ENCODE results near the gene ZMIZ2.

ZMIZ2 gene

GRCh38 chr7:44713141-44713540, 35.5 kb upstream of the ZMIZ2 start:
- no peaks in the 10 kb centered on the region for H3K79me2 ChIP-seq (ENCODE audit: control insufficient read depth, insufficient read depth, low read length, poor library complexity)
- H2BK120ac ChIP-seq (ENCODE audit: insufficient read depth, low read length, poor library complexity) = no peak overlapping the region
- H3K9me3 ChIP-seq (ENCODE audit: insufficient read depth, low read depth, low read length) = peaks cover 2% of the 10 kb centered on the region
- H4K8ac ChIP-seq (ENCODE audit: low read depth, low read length) = no peak overlapping the region
- H3K23ac ChIP-seq (ENCODE audit: low read length) = no peak overlapping the region
- H3K18ac ChIP-seq (ENCODE audit: low read length) = no peak overlapping the region
- H3K14ac ChIP-seq (ENCODE audit: low read length) = no peak overlapping the region
- no peak overlapping the region for H3K9ac ChIP-seq (ENCODE audit: low read length)
- peaks cover 14 to 20% of the 10 kb centered on the region in 2 experiments for H3K4me1 ChIP-seq (ENCODE audit: control insufficient read depth in 1 of 2, insufficient read depth in 2 of 2, low read length in 2 of 2)
- no CpG with 5 or more reads among the region's 2 CpGs for WGBS (ENCODE audit: extremely low coverage, insufficient coverage, insufficient read length)
- peaks cover 16 to 20% of the 10 kb centered on the region in 2 experiments for H3K36me3 ChIP-seq (ENCODE audit: control insufficient read depth in 1 of 2, insufficient read depth in 2 of 2, low read length in 2 of 2)
- no peak overlapping the region for H2BK12ac ChIP-seq (ENCODE audit: low read length)
- H3K27ac ChIP-seq (ENCODE audit: low read depth, low read length) = no peak overlapping the region
- no peak overlapping the region for H4K91ac ChIP-seq (ENCODE audit: low read depth, low read length)
- H2AK5ac ChIP-seq (ENCODE audit: low read length) = no peak overlapping the region
- no peak overlapping the region for H2BK5ac ChIP-seq (ENCODE audit: low read depth, low read length, poor library complexity)
- H3K27me3 ChIP-seq (ENCODE audit: insufficient read depth, low read length) = no peaks in the 10 kb centered on the region
- H3K79me1 ChIP-seq (ENCODE audit: low read length) = no peaks in the 10 kb centered on the region
- H3K4ac ChIP-seq (ENCODE audit: low read depth, low read length) = no peak overlapping the region
- no peak overlapping the region for H2AFZ ChIP-seq (ENCODE audit: insufficient read depth, low read length, poor library complexity)
- no peak for DNase-seq
- no peak overlapping the region for H3K4me3 ChIP-seq (ENCODE audit: low read depth, low read length)
- H3K4me2 ChIP-seq (ENCODE audit: low read length) = no peak overlapping the region
- no peak overlapping the region for H4K12ac ChIP-seq (ENCODE audit: low read depth, low read length)

DNA sequence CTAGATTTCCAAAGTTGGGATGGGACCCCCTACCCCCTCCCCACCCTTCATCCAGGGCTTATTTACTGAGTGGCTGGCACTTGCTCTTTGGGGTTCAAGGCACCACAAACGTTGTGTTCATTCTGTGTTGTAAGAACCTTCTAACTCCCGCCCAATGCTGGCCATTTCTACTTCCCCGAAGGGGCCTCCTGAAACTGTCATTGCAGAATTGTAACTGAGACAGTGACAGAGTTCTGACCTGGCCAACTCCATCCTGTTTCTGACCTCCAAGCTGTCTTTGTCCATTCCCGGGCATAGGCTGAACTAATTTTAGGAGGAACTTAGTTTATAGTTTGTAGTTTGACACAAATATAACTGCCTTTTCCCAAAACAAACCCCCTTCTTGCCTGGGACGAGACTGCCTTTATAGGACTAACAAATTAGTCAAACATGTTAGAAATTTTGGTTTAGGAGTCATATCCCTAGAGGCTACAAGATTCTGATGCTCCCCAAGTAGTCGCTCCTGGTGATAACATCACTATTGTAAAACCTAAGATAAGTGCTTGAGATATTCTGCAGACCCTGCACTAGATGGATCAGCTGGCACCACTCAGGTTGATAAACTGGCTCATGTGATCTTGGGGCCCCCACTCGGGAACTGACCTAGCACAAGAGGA, 34.8 kb upstream of the ZMIZ2 start:
- WGBS (ENCODE audit: extremely low coverage, insufficient coverage, insufficient read length) = no CpG with 5 or more reads among the region's 7 CpGs
- H3K4ac ChIP-seq (ENCODE audit: low read depth, low read length) = no peak overlapping the region
- no peak overlapping the region for H4K12ac ChIP-seq (ENCODE audit: low read depth, low read length)

GRCh38 chr7:44716205-44716604, 32.4 kb upstream of the ZMIZ2 start:
- Histone ChIP-seq H2BK12ac (ENCODE audit: low read length) (no peak overlapping the region), H3K27me3 (ENCODE audit: insufficient read depth, low read length) (no peaks in the 10 kb centered on the region), H2BK120ac (ENCODE audit: insufficient read depth, low read length, poor library complexity) (no peak overlapping the region), H4K91ac (ENCODE audit: low read depth, low read length) (no peak overlapping the region), H3K36me3 (ENCODE audit: control insufficient read depth in 1 of 2, insufficient read depth in 2 of 2, low read length in 2 of 2) (no peaks in the 10 kb centered on the region), H2BK5ac (ENCODE audit: low read depth, low read length, poor library complexity) (no peak overlapping the region), H3K27ac (ENCODE audit: low read depth, low read length) (no peak overlapping the region), H2AFZ (ENCODE audit: insufficient read depth, low read length, poor library complexity) (no peak overlapping the region), H3K79me2 (ENCODE audit: control insufficient read depth, insufficient read depth, low read length, poor library complexity) (no peaks in the 10 kb centered on the region), H3K9me3 (ENCODE audit: insufficient read depth, low read depth, low read length) (peaks cover 3% of the 10 kb centered on the region), H4K12ac (ENCODE audit: low read depth, low read length) (no peak overlapping the region), H3K79me1 (ENCODE audit: low read length) (no peaks in the 10 kb centered on the region), H3K4ac (ENCODE audit: low read depth, low read length) (no peak overlapping the region), H3K14ac (ENCODE audit: low read length) (no peak overlapping the region), H3K4me2 (ENCODE audit: low read length) (no peak overlapping the region), H4K8ac (ENCODE audit: low read depth, low read length) (no peak overlapping the region), H3K4me3 (ENCODE audit: low read depth, low read length) (no peak overlapping the region), H3K23ac (ENCODE audit: low read length) (no peak overlapping the region), H3K9ac (ENCODE audit: low read length) (no peak overlapping the region), H3K18ac (ENCODE audit: low read length) (no peak overlapping the region), H2AK5ac (ENCODE audit: low read length) (no peak overlapping the region), H3K4me1 (ENCODE audit: control insufficient read depth in 1 of 2, insufficient read depth in 2 of 2, low read length in 2 of 2) (peaks cover 14 to 20% of the 10 kb centered on the region in 2 experiments)
- no CpG with 5 or more reads among the region's 3 CpGs for WGBS (ENCODE audit: extremely low coverage, insufficient coverage, insufficient read length)
- DNase-seq = no peak

More for the DNA sequence above, 34.8 kb upstream of the ZMIZ2 start:
- Histone ChIP-seq H4K8ac (ENCODE audit: low read depth, low read length) (no peak overlapping the region), H3K36me3 (ENCODE audit: control insufficient read depth in 1 of 2, insufficient read depth in 2 of 2, low read length in 2 of 2) (peaks cover 11 to 14% of the 10 kb centered on the region in 2 experiments), H4K91ac (ENCODE audit: low read depth, low read length) (no peak overlapping the region), H3K4me2 (ENCODE audit: low read length) (no peak overlapping the region), H3K9me3 (ENCODE audit: insufficient read depth, low read depth, low read length) (peaks cover 2% of the 10 kb centered on the region), H3K79me2 (ENCODE audit: control insufficient read depth, insufficient read depth, low read length, poor library complexity) (no peaks in the 10 kb centered on the region), H2AFZ (ENCODE audit: insufficient read depth, low read length, poor library complexity) (no peak overlapping the region), H2AK5ac (ENCODE audit: low read length) (no peak overlapping the region), H3K27ac (ENCODE audit: low read depth, low read length) (no peak overlapping the region), H3K4me3 (ENCODE audit: low read depth, low read length) (no peak overlapping the region), H3K27me3 (ENCODE audit: insufficient read depth, low read length) (no peaks in the 10 kb centered on the region), H3K4me1 (ENCODE audit: control insufficient read depth in 1 of 2, insufficient read depth in 2 of 2, low read length in 2 of 2) (peaks cover 14 to 20% of the 10 kb centered on the region in 2 experiments), H3K9ac (ENCODE audit: low read length) (no peak overlapping the region), H3K14ac (ENCODE audit: low read length) (no peak overlapping the region), H2BK5ac (ENCODE audit: low read depth, low read length, poor library complexity) (no peak overlapping the region), H3K23ac (ENCODE audit: low read length) (no peak overlapping the region), H2BK120ac (ENCODE audit: insufficient read depth, low read length, poor library complexity) (no peak overlapping the region), H2BK12ac (ENCODE audit: low read length) (no peak overlapping the region), H3K79me1 (ENCODE audit: low read length) (no peaks in the 10 kb centered on the region), H3K18ac (ENCODE audit: low read length) (no peak overlapping the region)
- DNase-seq = peak; percentile 29 to 54

DNA sequence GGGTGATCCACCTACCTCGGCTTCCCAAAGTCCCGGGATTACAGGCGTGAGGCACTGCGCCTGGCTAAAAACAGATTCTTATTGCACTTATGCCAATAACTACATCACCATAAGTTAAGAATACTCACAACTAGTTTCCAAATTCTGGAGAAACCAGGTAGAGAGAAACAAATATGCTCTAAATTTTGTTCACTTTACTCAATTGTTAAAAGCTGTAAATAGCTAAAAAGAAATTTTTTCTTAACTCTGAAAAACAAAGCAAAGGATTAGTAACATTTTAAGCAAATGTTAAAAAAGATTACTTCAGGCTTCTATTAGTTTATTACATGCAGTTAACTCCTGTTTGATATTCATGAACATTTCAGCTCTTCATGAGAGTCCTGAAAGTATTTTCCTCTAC, 28.3 kb upstream of the ZMIZ2 start:
- Histone ChIP-seq H3K27me3 (ENCODE audit: insufficient read depth, low read length) (no peaks in the 10 kb centered on the region), H3K36me3 (ENCODE audit: control insufficient read depth in 1 of 2, insufficient read depth in 2 of 2, low read length in 2 of 2) (no peaks in the 10 kb centered on the region), H2BK120ac (ENCODE audit: insufficient read depth, low read length, poor library complexity) (no peak overlapping the region), H3K4ac (ENCODE audit: low read depth, low read length) (no peak overlapping the region), H3K23ac (ENCODE audit: low read length) (no peak overlapping the region), H3K14ac (ENCODE audit: low read length) (no peak overlapping the region), H2AK5ac (ENCODE audit: low read length) (no peak overlapping the region), H4K91ac (ENCODE audit: low read depth, low read length) (no peak overlapping the region), H3K4me2 (ENCODE audit: low read length) (no peak overlapping the region), H4K8ac (ENCODE audit: low read depth, low read length) (no peak overlapping the region), H3K4me1 (ENCODE audit: control insufficient read depth in 1 of 2, insufficient read depth in 2 of 2, low read length in 2 of 2) (peaks cover 5 to 8% of the 10 kb centered on the region in 2 experiments), H2BK5ac (ENCODE audit: low read depth, low read length, poor library complexity) (no peak overlapping the region), H3K9me3 (ENCODE audit: insufficient read depth, low read depth, low read length) (peaks cover 3% of the 10 kb centered on the region), H4K12ac (ENCODE audit: low read depth, low read length) (no peak overlapping the region), H3K4me3 (ENCODE audit: low read depth, low read length) (no peak overlapping the region), H3K27ac (ENCODE audit: low read depth, low read length) (no peak overlapping the region), H3K18ac (ENCODE audit: low read length) (no peak overlapping the region), H2BK12ac (ENCODE audit: low read length) (no peak overlapping the region), H2AFZ (ENCODE audit: insufficient read depth, low read length, poor library complexity) (no peak overlapping the region), H3K9ac (ENCODE audit: low read length) (no peak overlapping the region), H3K79me1 (ENCODE audit: low read length) (no peaks in the 10 kb centered on the region), H3K79me2 (ENCODE audit: control insufficient read depth, insufficient read depth, low read length, poor library complexity) (no peaks in the 10 kb centered on the region)
- DNase-seq = no peak
- WGBS (ENCODE audit: extremely low coverage, insufficient coverage, insufficient read length) = no CpG with 5 or more reads among the region's 4 CpGs
